HG02571 (cell line): Measurements from ENCODE around the gene FGFR2.

Source experiments
- ATAC-seq: cut with Tn5 transposase; IDR thresholded peaks from one replicate; pipeline ENCODE4 v1.9.1; 2021; ENCODE audit warnings: mild to moderate bottlenecking, moderate library complexity; ENCODE audit not compliant: unreplicated experiment

Gene FGFR2

DNA sequence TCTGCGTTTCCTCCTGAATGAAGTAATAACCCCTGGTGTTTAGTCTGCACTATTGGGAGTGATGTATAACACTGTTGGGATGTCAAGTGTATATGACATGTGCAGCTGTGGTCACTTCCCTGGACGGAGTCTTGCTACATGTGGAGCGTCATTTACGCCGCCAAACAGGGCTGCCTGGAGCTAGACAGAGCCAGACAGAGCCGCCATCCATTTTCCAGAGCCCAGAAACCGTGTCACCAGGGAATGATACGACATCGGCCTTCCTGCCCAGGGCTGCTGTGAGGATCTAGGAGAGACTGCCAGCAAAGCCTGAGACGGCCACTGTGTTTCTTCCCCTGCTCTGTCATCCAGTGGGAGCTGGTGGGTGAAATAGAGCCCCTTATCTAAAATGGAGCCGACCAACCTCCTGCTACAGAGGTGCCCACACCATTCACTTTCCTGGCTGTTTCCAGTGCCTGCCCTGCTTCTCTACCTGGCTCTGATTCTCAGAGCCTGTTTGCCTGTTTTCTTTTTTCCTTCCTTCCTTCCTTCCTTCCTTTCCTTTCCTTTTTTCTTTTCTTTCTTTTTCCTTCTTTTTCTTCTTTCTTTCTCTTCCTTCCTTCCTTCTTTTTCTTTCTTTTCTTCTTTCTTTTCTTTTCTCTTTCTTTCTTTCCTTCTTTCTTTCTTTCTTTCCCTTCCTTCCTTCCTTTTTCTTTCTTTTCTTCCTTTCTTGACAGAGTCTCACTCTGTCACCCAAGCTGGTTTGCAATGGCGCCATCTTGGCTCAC, 13.3 kb upstream of the FGFR2 start:
- ATAC-seq = no peak

DNA sequence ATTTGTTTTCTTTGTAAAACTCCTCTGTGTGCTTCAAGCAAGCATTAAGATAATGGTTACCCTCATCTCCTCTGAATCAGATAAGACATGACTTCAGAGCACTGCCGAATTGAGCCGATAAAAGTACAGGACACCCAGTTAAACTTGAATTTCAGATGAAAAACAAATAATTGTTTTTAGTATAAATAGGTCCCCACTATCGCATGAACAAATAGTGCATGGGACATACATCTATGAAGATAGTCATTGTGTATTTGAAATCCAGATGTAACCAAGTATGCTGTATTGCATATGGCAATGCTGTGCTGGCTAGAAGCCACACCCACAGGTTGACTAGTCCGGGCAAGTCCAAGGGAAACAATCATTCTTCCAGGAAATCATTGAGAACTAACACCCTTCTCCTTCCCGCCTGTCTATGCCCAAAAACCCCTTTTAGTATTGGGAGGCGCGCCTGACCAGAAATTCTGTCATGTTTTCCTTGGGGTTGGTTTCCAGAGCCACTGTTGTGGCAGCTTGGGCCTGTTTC, 12.6 kb upstream of the FGFR2 start:
- no peak for ATAC-seq

DNA sequence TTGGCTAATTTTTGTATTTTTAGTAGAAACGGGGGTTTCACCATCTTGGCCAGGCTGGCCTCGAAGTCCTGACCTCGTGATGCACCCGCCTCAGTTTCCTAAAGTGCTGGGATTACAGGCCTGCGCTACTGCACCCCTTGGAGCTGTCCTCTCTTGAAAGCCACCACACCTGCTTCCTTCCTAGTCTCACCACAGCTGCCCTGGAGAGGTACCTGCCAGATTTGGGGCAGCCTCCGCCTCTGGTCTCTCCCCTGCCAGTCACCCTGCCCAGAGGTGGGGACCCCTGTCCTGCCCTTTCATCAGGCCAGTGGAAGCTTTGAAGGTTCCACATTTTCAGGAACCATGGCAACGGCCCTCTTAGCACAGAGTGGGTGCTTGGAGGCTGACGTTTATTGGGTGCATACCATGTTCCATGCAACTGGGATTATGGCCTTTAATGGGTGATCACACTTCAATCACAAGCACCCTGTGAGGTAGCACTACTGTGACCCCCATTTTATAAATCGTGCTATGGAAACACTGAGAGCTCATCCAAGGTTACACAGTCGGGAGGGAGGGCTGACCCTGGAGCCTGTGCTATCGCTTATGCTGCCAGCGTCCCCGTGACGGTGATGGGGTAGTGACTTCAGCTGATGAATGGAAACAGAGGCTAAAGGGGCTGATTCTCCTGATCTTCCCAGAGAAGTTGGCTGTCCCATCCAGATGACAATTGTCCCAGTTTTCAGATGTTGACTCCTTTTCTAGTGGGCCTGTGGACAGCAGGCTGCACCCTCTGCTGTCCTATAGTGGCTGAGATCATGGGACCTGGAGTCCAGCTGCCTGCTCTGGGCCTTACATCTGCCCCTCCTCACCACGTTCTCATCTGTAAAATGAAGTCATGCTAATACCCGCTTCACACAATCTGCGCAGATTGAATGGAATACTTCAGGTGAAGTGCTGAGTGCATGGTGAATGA, 11.5 kb upstream of the FGFR2 start:
- ATAC-seq = no peak

- peak; percentile 47 for ATAC-seq
Measured at GRCh38 chr10:121608469-121609190, 10.4 kb upstream of the FGFR2 start.

DNA sequence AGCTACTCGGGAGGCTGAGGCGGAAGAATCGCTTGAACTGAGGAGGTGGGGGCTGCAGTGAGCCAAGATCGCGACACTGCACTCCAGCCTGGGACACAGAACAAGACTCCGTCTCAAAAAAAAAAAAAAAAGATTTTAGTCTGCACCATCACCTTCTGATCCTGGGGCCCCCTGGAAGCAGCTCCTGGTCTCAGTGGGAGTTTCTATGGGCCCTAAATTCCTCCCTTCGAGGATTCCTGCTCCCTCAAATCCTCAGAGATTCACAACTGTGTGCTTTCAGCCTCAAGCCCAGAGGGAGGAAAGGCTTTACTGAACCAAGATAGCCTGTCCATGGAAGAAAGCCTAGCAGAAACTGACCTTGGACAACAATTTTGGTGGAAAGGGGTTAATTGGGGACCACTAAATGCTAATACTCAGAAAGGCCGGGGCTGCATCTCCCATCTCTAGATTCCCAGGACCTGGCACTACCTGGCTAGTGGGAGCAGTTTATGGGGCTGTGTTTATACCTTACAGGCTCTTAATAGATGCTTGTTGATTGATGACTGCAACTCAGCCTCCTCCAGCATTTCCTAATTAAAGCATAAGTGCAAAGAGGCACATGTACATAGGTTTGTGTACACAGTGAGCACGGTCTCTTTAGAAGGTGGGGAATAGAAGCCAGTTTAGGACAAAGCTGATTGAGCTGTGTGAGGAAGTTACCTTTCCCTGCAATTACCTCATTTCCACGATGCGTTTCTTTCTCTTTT, 9.2 kb upstream of the FGFR2 start:
- no peak for ATAC-seq

DNA sequence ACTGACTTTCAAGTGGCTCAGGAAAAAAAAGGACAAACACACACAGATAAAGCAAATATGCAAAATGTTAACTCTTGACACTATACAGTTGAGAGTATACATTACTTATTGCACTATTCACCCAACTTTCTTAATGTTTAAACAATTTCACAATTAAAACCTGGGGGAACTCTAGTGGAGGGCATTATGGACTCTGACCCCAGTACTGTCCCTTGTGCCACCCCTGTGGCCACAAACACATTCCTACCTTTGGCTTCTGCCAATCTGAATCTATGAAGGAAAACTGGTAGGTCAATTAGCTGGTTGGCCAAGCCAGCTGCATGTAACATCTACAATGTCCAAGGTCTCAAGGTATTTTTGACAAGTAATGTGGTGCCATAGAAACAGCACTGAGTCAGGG, 7.5 kb upstream of the FGFR2 start:
- ATAC-seq = no peak

GRCh38 chr10:121601458-121601857, 3.2 kb upstream of the FGFR2 start:
- ATAC-seq = no peak

GRCh38 chr10:121600611-121601010, 2.4 kb upstream of the FGFR2 start:
- no peak for ATAC-seq

GRCh38 chr10:121599947-121600346, 1.7 kb upstream of the FGFR2 start:
- ATAC-seq = no peak

DNA sequence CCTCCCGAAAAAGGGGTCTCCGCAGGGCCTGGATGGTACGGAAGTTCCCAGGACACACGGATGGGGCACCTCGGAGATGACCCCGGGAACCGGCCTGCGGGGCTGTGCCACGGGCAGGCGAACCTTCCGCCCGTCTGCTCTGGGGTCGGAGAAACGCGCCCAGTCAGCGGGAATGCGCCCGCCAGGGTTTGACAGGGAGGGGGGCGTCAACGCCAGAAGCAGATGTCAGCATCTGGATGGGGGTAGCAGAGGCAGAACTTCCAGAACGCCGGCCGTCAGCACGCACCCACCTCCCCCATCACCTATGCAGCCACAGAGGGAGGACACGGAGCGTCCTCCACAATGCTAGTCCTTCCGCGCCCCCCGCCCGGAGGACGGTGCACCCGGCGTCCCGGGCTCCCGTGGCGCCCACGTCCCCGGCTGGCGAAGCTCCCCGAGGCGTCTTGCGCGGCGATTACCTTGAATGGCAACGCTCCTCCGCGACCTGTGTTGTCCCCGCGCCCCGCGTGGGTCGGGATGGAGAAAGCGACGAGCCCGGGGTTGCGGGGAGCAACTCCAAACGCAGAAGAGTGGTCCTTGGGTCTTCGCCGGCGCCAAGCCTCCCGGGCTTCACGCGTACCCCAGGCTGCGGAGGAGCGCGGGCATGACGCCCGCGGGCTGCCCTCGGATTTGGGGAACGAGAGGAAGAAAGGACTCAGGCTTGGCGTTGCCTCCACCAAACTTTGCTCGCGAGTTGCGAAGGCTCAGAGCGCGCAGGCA, 561 bp downstream of the FGFR2 start:
- no peak for ATAC-seq

GRCh38 chr10:121596689-121597503, 1.3 kb downstream of the FGFR2 start:
- ATAC-seq = no peak

DNA sequence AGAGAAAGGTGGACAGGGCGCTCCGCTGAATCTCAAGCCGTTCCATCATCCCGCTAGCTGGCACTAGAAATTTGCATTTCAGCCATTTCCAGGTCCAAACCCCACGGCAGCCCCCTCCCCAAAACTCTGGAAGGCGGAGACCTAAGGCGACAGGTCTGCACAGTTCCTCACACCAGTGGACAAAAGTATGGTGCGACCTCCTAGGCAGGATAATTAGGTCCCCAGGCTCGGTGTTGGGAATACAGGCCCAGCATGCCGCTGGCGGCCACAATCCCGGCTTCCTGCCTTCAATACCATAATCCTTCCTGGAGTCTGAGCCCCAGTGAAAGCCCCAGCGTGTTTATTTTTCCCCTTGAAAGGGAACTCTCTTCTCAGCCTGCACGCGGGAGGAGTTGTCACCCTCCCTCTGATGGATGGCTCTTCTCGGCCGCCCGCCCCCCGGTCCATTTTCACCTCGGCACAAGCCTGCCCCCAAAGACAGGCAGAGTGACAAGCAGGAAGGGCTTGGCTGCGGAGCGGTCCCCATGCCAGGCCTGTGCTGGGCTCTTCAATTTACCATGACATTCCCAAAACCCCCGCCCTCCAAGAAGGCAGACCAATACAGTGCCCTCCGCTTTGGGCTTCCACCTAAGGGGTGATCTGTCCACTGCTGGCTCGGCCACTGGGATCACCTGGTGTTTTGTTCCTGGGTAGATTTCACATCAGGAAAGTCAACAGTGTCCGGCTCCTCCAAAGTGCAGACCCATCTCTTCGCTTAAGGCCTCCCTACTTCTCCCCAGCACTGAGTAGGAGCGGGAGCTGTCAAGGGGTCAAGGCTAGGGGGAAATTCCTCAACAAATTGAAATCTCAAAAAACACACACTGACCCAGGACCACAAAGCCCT, 2.2 kb downstream of the FGFR2 start:
- ATAC-seq = no peak

DNA sequence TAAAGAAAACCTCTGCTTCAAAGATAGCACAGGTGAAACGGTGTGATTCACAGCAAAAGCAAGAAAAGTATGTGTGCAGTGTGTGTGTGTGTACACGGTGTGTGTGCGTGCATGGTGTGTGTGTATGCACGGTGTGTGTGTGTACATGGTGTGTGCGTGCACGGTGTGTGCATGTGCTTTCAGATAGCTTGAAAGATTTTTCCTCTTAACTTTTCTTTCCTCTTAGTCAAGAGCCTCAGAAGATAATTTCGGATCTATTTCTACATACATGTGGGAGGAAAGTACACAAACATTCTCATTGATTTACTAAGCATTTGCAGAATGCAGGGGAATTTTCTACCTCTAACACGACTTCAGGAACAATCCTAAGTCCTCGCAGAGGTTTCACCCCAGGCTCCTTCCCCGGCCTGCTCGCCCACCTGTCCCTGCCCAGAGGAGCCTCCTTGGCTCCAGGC, 2.9 kb downstream of the FGFR2 start:
- ATAC-seq = no peak

DNA sequence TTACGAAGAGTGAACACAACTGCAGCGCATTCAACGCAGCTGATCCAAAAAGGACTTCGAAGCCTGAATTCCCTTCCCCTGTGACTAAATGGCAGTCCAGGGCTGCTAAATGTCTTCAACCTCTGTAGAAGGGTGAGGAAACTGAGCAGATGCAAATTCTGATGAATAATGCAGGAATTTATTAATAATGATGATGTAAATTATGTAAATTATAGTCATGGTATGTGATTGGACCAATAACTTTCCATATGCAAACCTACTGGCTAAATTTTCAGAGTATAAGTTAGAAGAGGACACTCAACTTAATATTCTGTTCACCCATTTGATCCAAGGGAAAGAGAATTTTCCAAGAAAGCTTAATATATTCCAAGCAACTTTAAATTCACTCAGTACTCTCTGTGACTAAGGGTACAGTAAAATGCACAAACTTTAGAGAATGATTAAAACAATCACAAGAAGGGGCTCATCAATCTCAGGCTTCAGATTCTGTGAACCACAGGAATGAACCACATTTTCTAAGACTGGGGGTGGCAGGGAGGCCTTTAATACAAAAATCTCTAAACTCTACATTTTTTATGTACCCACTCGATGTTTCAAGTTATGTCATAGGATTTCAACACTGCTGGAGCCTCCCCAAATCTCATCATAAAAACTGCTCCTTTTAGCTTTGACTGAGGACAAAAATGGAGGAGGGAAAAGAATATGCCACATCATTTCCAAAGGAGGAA, 3.5 kb downstream of the FGFR2 start:
- ATAC-seq = no peak

- ATAC-seq = no peak
Measured at GRCh38 chr10:121594076-121594475, 4.2 kb downstream of the FGFR2 start.

- no peak for ATAC-seq
Measured at GRCh38 chr10:121593281-121594075, 4.8 kb downstream of the FGFR2 start.
